GM23338 (cell line): Measurements from ENCODE around the gene RNF150. TPM values are rescaled to one million over a fixed set of nuclear protein-coding genes. Genes with fewer than 3 reads are reported as not detected.
"Not testable (repeated sequence)": the region's sequence is repeated elsewhere in the genome, so short reads cannot be mapped to it uniquely, and the experiment has no call there.

Source experiments
- ATAC-seq: fragments of 200-7000 bp; cut with Tn5 transposase; 3 replicates; pipeline ENCODE4 v1.9.1; 2020
- DNase-seq: peaks from one replicate; pipeline ENCODE4 v3.0.0-alpha.2; 2015; ENCODE audit warnings: low spot score
- H2AFZ ChIP-seq: fragments of 200-600 bp; sonication (generic); 2 replicates; pipeline ENCODE4 v1.8.0; 2016; ENCODE audit warnings: antibody characterized with exemption, mild to moderate bottlenecking, moderate library complexity
- H3F3A ChIP-seq: fragments of 200-600 bp; sonication (generic); replicated peaks from 2 replicates; pipeline ENCODE4 v1.8.0; 2017; ENCODE audit warnings: antibody characterized with exemption, mixed run types, low read depth
- H3K27ac ChIP-seq: fragments of 200-600 bp; sonication (generic); 2 replicates; pipeline ENCODE4 v1.6.1; 2016; ENCODE audit warnings: low read depth
- H3K27me3 ChIP-seq: fragments of 200-600 bp; sonication (generic); 2 replicates; pipeline ENCODE4 v1.8.0; 2016; ENCODE audit warnings: mild to moderate bottlenecking, mixed run types, moderate library complexity; ENCODE audit not compliant: insufficient read depth
- H3K36me3 ChIP-seq: fragments of 200-600 bp; sonication (generic); 2 replicates; pipeline ENCODE4 v1.8.0; 2016; ENCODE audit warnings: mild to moderate bottlenecking; ENCODE audit not compliant: insufficient read depth
- H3K4me1 ChIP-seq: fragments of 200-600 bp; sonication (generic); 2 replicates; pipeline ENCODE4 v1.8.0; 2016; ENCODE audit warnings: mild to moderate bottlenecking, moderate library complexity; ENCODE audit not compliant: insufficient read depth
- H3K4me2 ChIP-seq: fragments of 200-600 bp; sonication (generic); 2 replicates; pipeline ENCODE4 v1.7.1; 2017; ENCODE audit warnings: mixed run types
- H3K4me3 ChIP-seq: fragments of 200-600 bp; sonication (generic); 2 replicates; pipeline ENCODE4 v1.6.1; 2016; ENCODE audit warnings: mixed run types
- H3K79me2 ChIP-seq: fragments of 200-600 bp; sonication (generic); replicated peaks from 2 replicates; pipeline ENCODE4 v1.8.0; 2017; ENCODE audit warnings: mild to moderate bottlenecking; ENCODE audit not compliant: insufficient read depth
- H3K9me2 ChIP-seq: fragments of 200-600 bp; sonication (generic); 2 replicates; pipeline ENCODE4 v1.8.0; 2017; ENCODE audit not compliant: insufficient read depth
- H4K20me1 ChIP-seq: fragments of 200-600 bp; sonication (generic); replicated peaks from 2 replicates; pipeline ENCODE4 v1.8.0; 2017; ENCODE audit warnings: mild to moderate bottlenecking; ENCODE audit not compliant: insufficient read depth
- H3K27ac Mint-ChIP-seq: 2 replicates; pipeline ENCODE4 v1.8.0; 2020; ENCODE audit warnings: inconsistent platforms, mild to moderate bottlenecking, moderate library complexity, mixed read lengths
- H3K27me3 Mint-ChIP-seq: 3 replicates; pipeline ENCODE4 v1.8.0; 2022; ENCODE audit warnings: low read depth, mild to moderate bottlenecking, moderate library complexity, mixed read lengths, inconsistent platforms; ENCODE audit not compliant: insufficient read depth, poor library complexity
- H3K36me3 Mint-ChIP-seq: 3 replicates; pipeline ENCODE4 v1.8.0; 2021; ENCODE audit warnings: low read depth, mild to moderate bottlenecking, inconsistent platforms, moderate library complexity, mixed read lengths
- H3K4me1 Mint-ChIP-seq: 3 replicates; pipeline ENCODE4 v1.8.0; 2020; ENCODE audit warnings: mild to moderate bottlenecking, inconsistent platforms, mixed read lengths
- H3K4me3 Mint-ChIP-seq: 3 replicates; pipeline ENCODE4 v1.8.0; 2021; ENCODE audit warnings: moderate library complexity, mild to moderate bottlenecking, inconsistent platforms, mixed read lengths
- H3K9me3 Mint-ChIP-seq: 3 replicates; pipeline ENCODE4 v1.8.0; 2020; ENCODE audit warnings: moderate library complexity, mild to moderate bottlenecking, inconsistent platforms, mixed read lengths
- CTCF ChIP-seq, 2 experiments: fragments of 200-600 bp in 1 of 2; sonication (generic) in 1 of 2; conservative IDR thresholded peaks; 2 replicates each; pipeline versions ENCODE4 v1.5.1 to v1.6.1; 2016 to 2017; ENCODE audit warnings: antibody characterized with exemption in 2 of 2, low read depth in 2 of 2, mild to moderate bottlenecking in 2 of 2, moderate library complexity in 1 of 2
- NANOG ChIP-seq: IDR thresholded peaks from 2 replicates; pipeline ENCODE4 v1.6.1; 2016; ENCODE audit warnings: antibody characterized with exemption, borderline replicate concordance
- STAT1 ChIP-seq: IDR thresholded peaks from one replicate; pipeline ENCODE4 v1.6.1; 2016; ENCODE audit warnings: antibody characterized with exemption; ENCODE audit not compliant: unreplicated experiment
- ZNF331 ChIP-seq: fragments of 250-450 bp; sonication (Bioruptor Pico); IDR thresholded peaks from 2 replicates; pipeline ENCODE4 v1.5.0; 2020; ENCODE audit warnings: low read depth, mild to moderate bottlenecking, moderate library complexity
- polyA plus RNA-seq: library from polyadenylated mRNA; unstranded; fragments of >200 nt; fragmentation: Nextera tagmentation; extraction: Ambion mirVana; gene quantifications from 2 replicates; pipeline ENCODE4 v1.2.1, GENCODE V29; 2016
- total RNA-seq: library from RNA; depleted of rRNA; stranded (reverse); fragments of >200 nt; shearing (Covaris generic); gene quantifications from 2 replicates; pipeline ENCODE4 v1.2.3, GENCODE V29; 2014
- TF ChIP-seq, protein P1 (sequence below): fragments of 250-450 bp; sonication (Bioruptor Pico); IDR thresholded peaks from 2 replicates; pipeline ENCODE4 v1.5.0; 2020; ENCODE audit warnings: mild to moderate bottlenecking, moderate library complexity

RNF150 gene
- total and polyA plus RNA-seq, 2 experiments from 2014 or later = 1.3 to 6.1 TPM

DNA sequence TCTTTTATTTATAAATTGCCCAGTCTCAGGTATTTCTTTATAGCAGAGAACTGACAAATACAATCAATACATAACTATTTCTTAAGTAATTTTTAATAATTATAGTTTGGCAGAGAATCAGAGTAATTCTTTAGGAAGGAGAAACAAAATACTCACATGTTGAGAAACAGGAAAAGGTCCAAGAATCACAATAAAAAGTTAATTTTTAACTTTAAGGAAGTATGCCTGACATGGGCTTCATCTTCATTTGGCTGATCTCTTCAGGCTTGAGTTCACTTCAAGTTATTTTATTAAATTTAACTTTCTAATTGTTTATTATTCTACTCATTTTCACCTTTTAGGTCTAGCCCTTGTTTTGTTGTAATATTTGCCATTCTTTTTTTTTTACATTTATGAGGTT is 36.1 kb upstream of the RNF150 start:
- H3K27me3 Mint-ChIP-seq = no peaks in the 10 kb centered on the region
- no peaks in the 10 kb centered on the region for H3K27me3 ChIP-seq
- DNase-seq (no peak), ATAC-seq (no peak)
- no peak overlapping the region for H3K4me2 ChIP-seq
- H3K27ac Mint-ChIP-seq = no peak overlapping the region
- no peak for TF ChIP-seq NANOG
- no peak for TF ChIP-seq CTCF (conservative IDR thresholded peaks at IDR 0.05; ENCODE audit: low read depth in 2 of 2)
- TF ChIP-seq ZNF331 (CRISPR knock-in tag) = no peak
- no peak for TF ChIP-seq STAT1
- TF ChIP-seq, protein P1, sequence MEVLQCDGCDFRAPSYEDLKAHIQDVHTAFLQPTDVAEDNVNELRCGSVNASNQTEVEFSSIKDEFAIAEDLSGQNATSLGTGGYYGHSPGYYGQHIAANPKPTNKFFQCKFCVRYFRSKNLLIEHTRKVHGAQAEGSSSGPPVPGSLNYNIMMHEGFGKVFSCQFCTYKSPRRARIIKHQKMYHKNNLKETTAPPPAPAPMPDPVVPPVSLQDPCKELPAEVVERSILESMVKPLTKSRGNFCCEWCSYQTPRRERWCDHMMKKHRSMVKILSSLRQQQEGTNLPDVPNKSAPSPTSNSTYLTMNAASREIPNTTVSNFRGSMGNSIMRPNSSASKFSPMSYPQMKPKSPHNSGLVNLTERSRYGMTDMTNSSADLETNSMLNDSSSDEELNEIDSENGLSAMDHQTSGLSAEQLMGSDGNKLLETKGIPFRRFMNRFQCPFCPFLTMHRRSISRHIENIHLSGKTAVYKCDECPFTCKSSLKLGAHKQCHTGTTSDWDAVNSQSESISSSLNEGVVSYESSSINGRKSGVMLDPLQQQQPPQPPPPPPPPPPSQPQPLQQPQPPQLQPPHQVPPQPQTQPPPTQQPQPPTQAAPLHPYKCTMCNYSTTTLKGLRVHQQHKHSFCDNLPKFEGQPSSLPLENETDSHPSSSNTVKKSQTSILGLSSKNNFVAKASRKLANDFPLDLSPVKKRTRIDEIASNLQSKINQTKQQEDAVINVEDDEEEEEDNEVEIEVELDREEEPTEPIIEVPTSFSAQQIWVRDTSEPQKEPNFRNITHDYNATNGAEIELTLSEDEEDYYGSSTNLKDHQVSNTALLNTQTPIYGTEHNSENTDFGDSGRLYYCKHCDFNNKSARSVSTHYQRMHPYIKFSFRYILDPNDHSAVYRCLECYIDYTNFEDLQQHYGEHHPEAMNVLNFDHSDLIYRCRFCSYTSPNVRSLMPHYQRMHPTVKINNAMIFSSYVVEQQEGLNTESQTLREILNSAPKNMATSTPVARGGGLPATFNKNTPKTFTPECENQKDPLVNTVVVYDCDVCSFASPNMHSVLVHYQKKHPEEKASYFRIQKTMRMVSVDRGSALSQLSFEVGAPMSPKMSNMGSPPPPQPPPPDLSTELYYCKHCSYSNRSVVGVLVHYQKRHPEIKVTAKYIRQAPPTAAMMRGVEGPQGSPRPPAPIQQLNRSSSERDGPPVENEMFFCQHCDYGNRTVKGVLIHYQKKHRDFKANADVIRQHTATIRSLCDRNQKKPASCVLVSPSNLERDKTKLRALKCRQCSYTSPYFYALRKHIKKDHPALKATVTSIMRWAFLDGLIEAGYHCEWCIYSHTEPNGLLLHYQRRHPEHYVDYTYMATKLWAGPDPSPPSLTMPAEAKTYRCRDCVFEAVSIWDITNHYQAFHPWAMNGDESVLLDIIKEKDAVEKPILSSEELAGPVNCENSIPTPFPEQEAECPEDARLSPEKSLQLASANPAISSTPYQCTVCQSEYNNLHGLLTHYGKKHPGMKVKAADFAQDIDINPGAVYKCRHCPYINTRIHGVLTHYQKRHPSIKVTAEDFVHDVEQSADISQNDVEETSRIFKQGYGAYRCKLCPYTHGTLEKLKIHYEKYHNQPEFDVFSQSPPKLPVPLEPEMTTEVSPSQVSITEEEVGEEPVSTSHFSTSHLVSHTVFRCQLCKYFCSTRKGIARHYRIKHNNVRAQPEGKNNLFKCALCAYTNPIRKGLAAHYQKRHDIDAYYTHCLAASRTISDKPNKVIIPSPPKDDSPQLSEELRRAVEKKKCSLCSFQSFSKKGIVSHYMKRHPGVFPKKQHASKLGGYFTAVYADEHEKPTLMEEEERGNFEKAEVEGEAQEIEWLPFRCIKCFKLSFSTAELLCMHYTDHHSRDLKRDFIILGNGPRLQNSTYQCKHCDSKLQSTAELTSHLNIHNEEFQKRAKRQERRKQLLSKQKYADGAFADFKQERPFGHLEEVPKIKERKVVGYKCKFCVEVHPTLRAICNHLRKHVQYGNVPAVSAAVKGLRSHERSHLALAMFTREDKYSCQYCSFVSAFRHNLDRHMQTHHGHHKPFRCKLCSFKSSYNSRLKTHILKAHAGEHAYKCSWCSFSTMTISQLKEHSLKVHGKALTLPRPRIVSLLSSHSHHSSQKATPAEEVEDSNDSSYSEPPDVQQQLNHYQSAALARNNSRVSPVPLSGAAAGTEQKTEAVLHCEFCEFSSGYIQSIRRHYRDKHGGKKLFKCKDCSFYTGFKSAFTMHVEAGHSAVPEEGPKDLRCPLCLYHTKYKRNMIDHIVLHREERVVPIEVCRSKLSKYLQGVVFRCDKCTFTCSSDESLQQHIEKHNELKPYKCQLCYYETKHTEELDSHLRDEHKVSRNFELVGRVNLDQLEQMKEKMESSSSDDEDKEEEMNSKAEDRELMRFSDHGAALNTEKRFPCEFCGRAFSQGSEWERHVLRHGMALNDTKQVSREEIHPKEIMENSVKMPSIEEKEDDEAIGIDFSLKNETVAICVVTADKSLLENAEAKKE (CRISPR knock-in tag) = no peak
- H3K9me3 Mint-ChIP-seq = peaks cover 2% of the 10 kb centered on the region; the same call in 1 of the 3 replicates
- no peaks in the 10 kb centered on the region for H3K36me3 Mint-ChIP-seq
- no peak overlapping the region for H3K4me3 ChIP-seq
- H3K36me3 ChIP-seq = no peaks in the 10 kb centered on the region
- H3K4me3 Mint-ChIP-seq = no peak overlapping the region
- no peaks in the 10 kb centered on the region for H3K79me2 ChIP-seq
- no peak overlapping the region for H3K27ac ChIP-seq
- H3K4me1 Mint-ChIP-seq = no peaks in the 10 kb centered on the region
- no peaks in the 10 kb centered on the region for H3F3A ChIP-seq
- H3K9me2 ChIP-seq = no peaks in the 10 kb centered on the region
- no peaks in the 10 kb centered on the region for H4K20me1 ChIP-seq
- no peaks in the 10 kb centered on the region for H3K4me1 ChIP-seq
- no peak overlapping the region for H2AFZ ChIP-seq

DNA sequence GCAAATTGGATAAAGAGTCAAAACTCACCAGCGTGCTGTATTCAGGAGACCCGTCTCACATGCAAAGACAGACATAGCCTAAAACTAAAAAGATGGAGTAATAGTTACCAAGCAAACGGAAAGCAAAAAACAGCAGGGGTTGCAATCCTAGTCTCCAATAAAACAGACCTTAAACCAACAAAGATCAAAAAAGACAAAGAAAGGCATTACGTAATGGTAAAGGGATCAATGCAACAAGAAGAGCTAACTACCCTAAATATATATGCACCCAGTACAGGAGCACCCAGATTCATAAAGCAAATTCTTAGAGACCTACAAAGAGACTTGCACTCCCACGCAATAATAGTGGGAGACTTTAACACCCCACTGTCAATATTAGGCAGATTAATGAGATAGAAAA is 31.7 kb upstream of the RNF150 start:
- not testable (repeated sequence) for H3K27me3 Mint-ChIP-seq, H3K4me3 ChIP-seq, H3K4me2 ChIP-seq, H3K36me3 Mint-ChIP-seq, H3K27me3 ChIP-seq, H3K4me1 Mint-ChIP-seq, H3F3A ChIP-seq, H2AFZ ChIP-seq, DNase-seq, H3K27ac Mint-ChIP-seq, H3K79me2 ChIP-seq, H4K20me1 ChIP-seq, ATAC-seq, H3K27ac ChIP-seq, H3K9me2 ChIP-seq, H3K36me3 ChIP-seq, H3K4me1 ChIP-seq, H3K4me3 Mint-ChIP-seq
- peaks cover 11% of the 10 kb centered on the region for H3K9me3 Mint-ChIP-seq
